ENCODE measurements around the gene PSMB11.
"Not testable (repeated sequence)": the region's sequence is repeated elsewhere in the genome, so short reads cannot be mapped to it uniquely, and the experiment has no call there.

The PSMB11 gene

DNA sequence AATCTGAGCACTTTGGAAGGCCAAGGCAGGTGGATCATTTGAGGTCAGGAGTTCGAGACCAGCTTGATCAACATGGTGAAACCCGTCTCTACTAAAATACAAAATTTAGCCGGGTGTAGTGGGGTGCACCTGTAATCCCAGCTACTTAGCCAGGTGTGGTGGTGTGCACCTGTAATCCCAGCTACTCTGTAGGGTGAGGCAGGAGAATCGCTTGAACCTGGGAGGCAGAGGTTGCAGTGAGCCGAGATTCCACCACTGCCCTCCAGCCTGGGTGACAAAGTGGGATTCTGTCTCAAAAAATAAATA lies 28.3 kb upstream of the PSMB11 start:
- H3K9ac ChIP-seq (ENCODE audit: low read length in 5 of 5); H3K4me3 ChIP-seq (ENCODE audit: low read depth in 1 of 5, low read length in 5 of 5); H3K27ac ChIP-seq (ENCODE audit: low read depth, low read length); H3K9me3 ChIP-seq (ENCODE audit: control insufficient read depth in 5 of 5, low read length in 5 of 5); H3K27me3 ChIP-seq (ENCODE audit: control insufficient read depth in 5 of 5, insufficient read depth in 4 of 5, low read length in 5 of 5); H3K36me3 ChIP-seq (ENCODE audit: control insufficient read depth in 5 of 5, insufficient read depth in 5 of 5, low read length in 5 of 5): not testable (repeated sequence)
- peaks cover 0 to 11% (median 10%) of the 10 kb centered on the region in 5 donors for H3K4me1 ChIP-seq (ENCODE audit: control insufficient read depth in 5 of 5, insufficient read depth in 5 of 5, low read length in 5 of 5)

DNA sequence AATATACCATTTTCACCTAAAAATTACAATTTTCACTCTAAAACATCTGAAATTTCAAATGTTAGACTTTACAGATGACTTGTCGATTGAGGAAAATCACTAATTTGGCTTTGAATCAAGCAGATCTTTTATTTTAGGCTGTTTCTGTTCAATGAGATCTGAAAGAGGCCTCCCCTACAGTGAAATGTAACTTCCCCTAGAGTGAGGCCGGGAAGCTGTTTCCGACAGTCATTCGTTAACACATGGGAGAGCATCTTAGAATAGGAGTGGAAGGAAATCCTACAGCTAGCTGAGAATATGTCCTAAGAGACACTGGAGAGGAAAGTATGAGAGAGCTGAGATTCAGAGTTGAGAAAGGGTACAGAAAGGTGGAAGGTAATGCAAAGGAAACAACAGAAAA lies 26.4 kb upstream of the PSMB11 start:
- Histone ChIP-seq H3K4me1 (ENCODE audit: control insufficient read depth in 5 of 5, insufficient read depth in 5 of 5, low read length in 5 of 5) (no peaks in the 10 kb centered on the region), H3K36me3 (ENCODE audit: control insufficient read depth in 5 of 5, insufficient read depth in 5 of 5, low read length in 5 of 5) (no peaks in the 10 kb centered on the region), H3K27me3 (ENCODE audit: control insufficient read depth in 5 of 5, insufficient read depth in 4 of 5, low read length in 5 of 5) (no peaks in the 10 kb centered on the region), H3K9me3 (ENCODE audit: control insufficient read depth in 5 of 5, low read length in 5 of 5) (no peaks in the 10 kb centered on the region), H3K27ac (ENCODE audit: low read depth, low read length) (no peak overlapping the region), H3K4me3 (ENCODE audit: low read depth in 1 of 5, low read length in 5 of 5) (no peak overlapping the region), H3K9ac (ENCODE audit: low read length in 5 of 5) (no peak overlapping the region)

- Histone ChIP-seq H3K4me3 (ENCODE audit: low read depth in 1 of 5, low read length in 5 of 5) (no peak overlapping the region), H3K27me3 (ENCODE audit: control insufficient read depth in 5 of 5, insufficient read depth in 4 of 5, low read length in 5 of 5) (no peaks in the 10 kb centered on the region), H3K9me3 (ENCODE audit: control insufficient read depth in 5 of 5, low read length in 5 of 5) (no peaks in the 10 kb centered on the region), H3K36me3 (ENCODE audit: control insufficient read depth in 5 of 5, insufficient read depth in 5 of 5, low read length in 5 of 5) (no peaks in the 10 kb centered on the region), H3K4me1 (ENCODE audit: control insufficient read depth in 5 of 5, insufficient read depth in 5 of 5, low read length in 5 of 5) (no peaks in the 10 kb centered on the region), H3K27ac (ENCODE audit: low read depth, low read length) (no peak overlapping the region), H3K9ac (ENCODE audit: low read length in 5 of 5) (no peak overlapping the region)
Observed at GRCh38 chr14:23017091-23017490, 24.9 kb upstream of the PSMB11 start.

- no peaks in the 10 kb centered on the region for H3K4me1 ChIP-seq (ENCODE audit: control insufficient read depth in 5 of 5, insufficient read depth in 5 of 5, low read length in 5 of 5)
- no peaks in the 10 kb centered on the region for H3K9me3 ChIP-seq (ENCODE audit: control insufficient read depth in 5 of 5, low read length in 5 of 5)
- H3K36me3 ChIP-seq (ENCODE audit: control insufficient read depth in 5 of 5, insufficient read depth in 5 of 5, low read length in 5 of 5) = no peaks in the 10 kb centered on the region
- no peaks in the 10 kb centered on the region for H3K27me3 ChIP-seq (ENCODE audit: control insufficient read depth in 5 of 5, insufficient read depth in 4 of 5, low read length in 5 of 5)
- no peak overlapping the region for H3K27ac ChIP-seq (ENCODE audit: low read depth, low read length)
- H3K9ac ChIP-seq (ENCODE audit: low read length in 5 of 5) = no peak overlapping the region
- H3K4me3 ChIP-seq (ENCODE audit: low read depth in 1 of 5, low read length in 5 of 5) = no peak overlapping the region
Observed at GRCh38 chr14:23018107-23018506, 23.9 kb upstream of the PSMB11 start.

GRCh38 chr14:23020143-23021128 lies 21.6 kb upstream of the PSMB11 start:
- H3K27me3 ChIP-seq (ENCODE audit: control insufficient read depth in 5 of 5, insufficient read depth in 4 of 5, low read length in 5 of 5) = no peaks in the 10 kb centered on the region
- peaks cover 0 to 8% (median 5%) of the 10 kb centered on the region in 5 donors for H3K36me3 ChIP-seq (ENCODE audit: control insufficient read depth in 5 of 5, insufficient read depth in 5 of 5, low read length in 5 of 5)
- H3K27ac ChIP-seq (ENCODE audit: low read depth, low read length) = no peak overlapping the region
- H3K9ac ChIP-seq (ENCODE audit: low read length in 5 of 5) = no peak overlapping the region
- H3K4me1 ChIP-seq (ENCODE audit: control insufficient read depth in 5 of 5, insufficient read depth in 5 of 5, low read length in 5 of 5) = peaks cover 0 to 2% (median 0%) of the 10 kb centered on the region in 5 donors
- H3K9me3 ChIP-seq (ENCODE audit: control insufficient read depth in 5 of 5, low read length in 5 of 5) = no peaks in the 10 kb centered on the region
- no peak overlapping the region for H3K4me3 ChIP-seq (ENCODE audit: low read depth in 1 of 5, low read length in 5 of 5)

GRCh38 chr14:23021434-23021833 lies 20.6 kb upstream of the PSMB11 start:
- H3K9me3 ChIP-seq (ENCODE audit: control insufficient read depth in 5 of 5, low read length in 5 of 5) = no peaks in the 10 kb centered on the region
- H3K27me3 ChIP-seq (ENCODE audit: control insufficient read depth in 5 of 5, insufficient read depth in 4 of 5, low read length in 5 of 5) = no peaks in the 10 kb centered on the region
- no peak overlapping the region for H3K9ac ChIP-seq (ENCODE audit: low read length in 5 of 5)
- peaks cover 4 to 17% (median 13%) of the 10 kb centered on the region in 5 donors for H3K36me3 ChIP-seq (ENCODE audit: control insufficient read depth in 5 of 5, insufficient read depth in 5 of 5, low read length in 5 of 5)
- no peak overlapping the region for H3K4me3 ChIP-seq (ENCODE audit: low read depth in 1 of 5, low read length in 5 of 5)
- peaks cover 0 to 5% (median 0%) of the 10 kb centered on the region in 5 donors for H3K4me1 ChIP-seq (ENCODE audit: control insufficient read depth in 5 of 5, insufficient read depth in 5 of 5, low read length in 5 of 5)
- no peak overlapping the region for H3K27ac ChIP-seq (ENCODE audit: low read depth, low read length)

GRCh38 chr14:23021889-23022442 lies 20.0 kb upstream of the PSMB11 start:
- H3K9me3 ChIP-seq (ENCODE audit: control insufficient read depth in 5 of 5, low read length in 5 of 5) = no peaks in the 10 kb centered on the region

DNA sequence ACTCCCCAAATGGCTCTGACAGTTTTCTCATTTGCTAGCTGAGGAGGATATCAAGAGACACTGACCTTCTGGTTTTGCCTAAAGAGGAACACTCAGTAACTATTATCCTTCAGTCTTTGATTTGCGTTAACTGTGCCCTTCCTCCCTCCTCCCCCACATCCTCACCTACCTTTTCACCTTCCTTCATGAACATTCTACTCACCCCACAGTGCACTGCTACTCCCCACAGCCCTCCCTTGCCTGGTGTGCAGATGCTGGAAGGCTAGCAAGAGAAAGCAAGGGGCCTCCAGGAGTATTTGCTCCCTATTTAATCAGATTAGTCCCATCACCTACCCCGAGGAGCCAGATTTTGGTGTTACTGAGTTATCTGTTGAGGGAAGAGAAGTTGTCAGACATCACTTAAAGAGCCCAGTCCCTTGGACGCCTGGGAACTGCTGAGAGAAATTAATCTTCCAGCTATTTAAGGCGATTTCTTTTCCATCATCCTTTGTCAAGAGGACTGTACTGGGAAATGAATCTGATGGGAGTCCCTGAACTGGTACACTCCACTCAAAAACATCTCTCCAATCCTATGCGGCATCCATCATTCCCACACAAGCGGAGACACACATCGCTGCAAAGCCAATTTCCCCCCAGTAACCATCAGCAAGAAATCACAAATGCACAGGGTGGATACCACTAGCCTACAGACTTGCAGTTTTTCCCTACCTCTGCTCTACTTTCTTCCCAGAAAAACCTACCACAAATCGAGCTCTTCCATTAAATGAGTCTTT lies 18.8 kb upstream of the PSMB11 start:
- H3K36me3 ChIP-seq (ENCODE audit: control insufficient read depth in 5 of 5, insufficient read depth in 5 of 5, low read length in 5 of 5) = peaks cover 5 to 19% (median 16%) of the 10 kb centered on the region in 5 donors

More at GRCh38 chr14:23021889-23022442, 20.0 kb upstream of the PSMB11 start:
- H3K9ac ChIP-seq (ENCODE audit: low read length in 5 of 5) = no peak overlapping the region
- no peak overlapping the region for H3K27ac ChIP-seq (ENCODE audit: low read depth, low read length)
- H3K27me3 ChIP-seq (ENCODE audit: control insufficient read depth in 5 of 5, insufficient read depth in 4 of 5, low read length in 5 of 5) = no peaks in the 10 kb centered on the region
- no peak overlapping the region for H3K4me3 ChIP-seq (ENCODE audit: low read depth in 1 of 5, low read length in 5 of 5)
- peaks cover 4 to 17% (median 13%) of the 10 kb centered on the region in 5 donors for H3K36me3 ChIP-seq (ENCODE audit: control insufficient read depth in 5 of 5, insufficient read depth in 5 of 5, low read length in 5 of 5)
- peaks cover 0 to 5% (median 0%) of the 10 kb centered on the region in 5 donors for H3K4me1 ChIP-seq (ENCODE audit: control insufficient read depth in 5 of 5, insufficient read depth in 5 of 5, low read length in 5 of 5)

DNA sequence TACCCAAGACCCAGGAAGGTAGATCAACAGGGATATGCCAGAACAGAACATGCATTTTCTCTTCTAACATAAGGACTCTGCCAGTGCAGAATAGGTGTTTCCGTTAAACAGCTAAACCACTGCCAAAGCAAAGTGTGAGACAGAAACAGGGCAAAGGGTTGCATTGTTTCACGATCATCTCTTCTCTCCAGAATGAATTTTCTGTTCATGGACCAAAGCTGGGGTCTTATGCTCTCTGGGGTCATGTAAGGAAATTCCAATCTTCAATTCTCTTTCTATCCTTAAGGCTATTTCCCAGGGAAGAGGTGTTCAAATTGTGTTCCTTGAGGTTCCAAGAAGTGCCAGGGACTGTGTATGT lies 18.2 kb upstream of the PSMB11 start:
- Histone ChIP-seq H3K9ac (ENCODE audit: low read length in 5 of 5) (no peak overlapping the region), H3K27ac (ENCODE audit: low read depth, low read length) (no peak overlapping the region), H3K36me3 (ENCODE audit: control insufficient read depth in 5 of 5, insufficient read depth in 5 of 5, low read length in 5 of 5) (peaks cover 11 to 23% (median 19%) of the 10 kb centered on the region in 5 donors), H3K4me3 (ENCODE audit: low read depth in 1 of 5, low read length in 5 of 5) (no peak overlapping the region), H3K4me1 (ENCODE audit: control insufficient read depth in 5 of 5, insufficient read depth in 5 of 5, low read length in 5 of 5) (peaks cover 0 to 5% (median 4%) of the 10 kb centered on the region in 5 donors), H3K9me3 (ENCODE audit: control insufficient read depth in 5 of 5, low read length in 5 of 5) (no peaks in the 10 kb centered on the region), H3K27me3 (ENCODE audit: control insufficient read depth in 5 of 5, insufficient read depth in 4 of 5, low read length in 5 of 5) (no peaks in the 10 kb centered on the region)

More for the DNA sequence above, 18.8 kb upstream of the PSMB11 start:
- Histone ChIP-seq H3K27ac (ENCODE audit: low read depth, low read length) (no peak overlapping the region), H3K27me3 (ENCODE audit: control insufficient read depth in 5 of 5, insufficient read depth in 4 of 5, low read length in 5 of 5) (no peaks in the 10 kb centered on the region), H3K9ac (ENCODE audit: low read length in 5 of 5) (no peak overlapping the region), H3K4me3 (ENCODE audit: low read depth in 1 of 5, low read length in 5 of 5) (no peak overlapping the region), H3K9me3 (ENCODE audit: control insufficient read depth in 5 of 5, low read length in 5 of 5) (no peaks in the 10 kb centered on the region), H3K4me1 (ENCODE audit: control insufficient read depth in 5 of 5, insufficient read depth in 5 of 5, low read length in 5 of 5) (peaks cover 0 to 5% (median 0%) of the 10 kb centered on the region in 5 donors)
